Stomach (tissue), 9 donors: Measurements from ENCODE around the gene SLC39A13. TPM values are rescaled to one million over a fixed set of nuclear protein-coding genes. Genes with fewer than 3 reads are reported as not detected.

Experiments used
- DNase-seq, 2 donors: peaks; one replicate each; pipeline versions ENCODE4 v3.0.0 to v3.0.0-alpha.2; 2013 to 2019
- H3K27ac ChIP-seq, 5 donors: fragments of 200-600 bp in 4 of 5; sonication (generic) in 4 of 5; one replicate each; pipeline ENCODE4 v1.5.1; 2013 to 2019; ENCODE audit warnings: mild to moderate bottlenecking in 1 of 5, moderate library complexity in 1 of 5
- H3K27me3 ChIP-seq, 3 donors: fragments of 200-600 bp; sonication (generic); one replicate each; pipeline ENCODE4 v1.5.1; 2017 to 2019; ENCODE audit warnings: mixed run types in 1 of 3
- H3K36me3 ChIP-seq, 4 donors: fragments of 200-600 bp; sonication (generic); 1 replicate in 3 of 4; 2 replicates in 1 of 4; pipeline ENCODE4 v1.5.1; 2016 to 2019
- H3K4me1 ChIP-seq, 4 donors: fragments of 200-600 bp; sonication (generic); one replicate each; pipeline ENCODE4 v1.5.1; 2016 to 2019
- H3K4me3 ChIP-seq, 4 donors: fragments of 200-600 bp; sonication (generic) in 3 of 4; one replicate each; pipeline ENCODE4 v1.5.1; 2016 to 2019; ENCODE audit warnings: mild to moderate bottlenecking in 1 of 4
- H3K9me3 ChIP-seq, 4 donors: fragments of 200-600 bp; sonication (generic); one replicate each; pipeline ENCODE4 v1.5.1; 2016 to 2019
- EP300 ChIP-seq: sonication (generic); formaldehyde crosslinking; IDR thresholded peaks from one replicate; pipeline ENCODE4 v1.6.1; 2017; ENCODE audit warnings: antibody characterized with exemption
- POLR2A ChIP-seq, 4 donors: fragments of 450-650 bp; IDR thresholded peaks; one replicate each; pipeline ENCODE4 v1.6.1; 2016; ENCODE audit warnings: antibody characterized with exemption in 4 of 4, control low read depth in 2 of 4, mild to moderate bottlenecking in 1 of 4, moderate library complexity in 1 of 4
- POLR2AphosphoS5 ChIP-seq, 3 donors: sonication (generic); formaldehyde crosslinking; IDR thresholded peaks; one replicate each; pipeline ENCODE4 v1.6.1; 2016; ENCODE audit warnings: antibody characterized with exemption in 3 of 3
- WGBS, 5 donors: extraction: QIAGEN DNeasy Blood & Tissue Kit in 3 of 5; methylation state at CpG; one replicate each; pipeline versions ENCODE4 v1.1.5 to v1.1.7; 2013 to 2018; 5-methylcytosine and 5-hydroxymethylcytosine counted together
- intact Hi-C: fragments of 100-400 bp; cut with DNase I; formaldehyde crosslinking; loops from one replicate; pipeline ENCODE4 v1.15.1; 2023; ENCODE audit warnings: low total_unique reads
- polyA plus RNA-seq, 3 donors: library from polyadenylated mRNA; stranded (reverse); fragments of 200-250 nt; gene quantifications; one replicate each; pipeline ENCODE4 v1.2.3, GENCODE V29; 2013
- total RNA-seq, 5 donors: library from RNA; depleted of rRNA; stranded (reverse); fragments of >200 nt; gene quantifications; one replicate each; pipeline versions ENCODE4 v1.1.0 to v1.2.3, GENCODE V29; 2014 to 2016
- TF ChIP-seq, protein P1 (sequence below), 7 experiments: fragments of 450-650 bp in 4 of 7; fragments of 200-600 bp in 3 of 7; sonication (generic) in 3 of 7; IDR thresholded peaks; one replicate each; pipeline ENCODE4 v1.5.1; 2016 to 2019; ENCODE audit warnings: antibody characterized with exemption in 7 of 7, control low read depth in 2 of 7, mild to moderate bottlenecking in 1 of 7
- donor health status: healthy with polysubstance abuse.
- donor health status: Bipolar disorder and iron deficiency.
- donor health status: healthy.

The SLC39A13 gene
- total and polyA plus RNA-seq, 8 donors, result 7.0 to 158 (median 25.9) TPM

DNA sequence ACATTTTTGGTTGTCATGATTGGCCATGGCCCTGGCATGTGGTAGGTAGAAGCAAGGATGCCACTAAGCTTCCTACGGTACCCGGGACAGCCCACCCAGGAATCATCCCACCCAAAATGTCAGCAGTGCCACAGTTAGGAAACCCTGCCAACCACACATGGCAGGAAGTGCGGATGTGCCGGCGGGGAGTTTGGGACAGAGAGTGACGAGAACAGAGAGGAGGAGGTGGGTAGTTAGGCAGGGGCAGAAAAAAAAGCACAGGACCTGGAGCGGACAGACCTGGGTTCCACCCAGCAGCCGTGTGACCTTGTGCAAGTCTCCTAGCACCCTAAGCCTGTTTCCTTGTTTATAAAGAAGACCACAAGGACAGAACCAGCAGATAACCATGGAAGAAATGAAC is 33.4 kb upstream of the SLC39A13 start:
- TF ChIP-seq POLR2AphosphoS5 (IDR thresholded peaks at IDR 0.05) (no peak), POLR2A (IDR thresholded peaks at IDR 0.05) (no peak), EP300 (no peak)
- TF ChIP-seq, protein P1, sequence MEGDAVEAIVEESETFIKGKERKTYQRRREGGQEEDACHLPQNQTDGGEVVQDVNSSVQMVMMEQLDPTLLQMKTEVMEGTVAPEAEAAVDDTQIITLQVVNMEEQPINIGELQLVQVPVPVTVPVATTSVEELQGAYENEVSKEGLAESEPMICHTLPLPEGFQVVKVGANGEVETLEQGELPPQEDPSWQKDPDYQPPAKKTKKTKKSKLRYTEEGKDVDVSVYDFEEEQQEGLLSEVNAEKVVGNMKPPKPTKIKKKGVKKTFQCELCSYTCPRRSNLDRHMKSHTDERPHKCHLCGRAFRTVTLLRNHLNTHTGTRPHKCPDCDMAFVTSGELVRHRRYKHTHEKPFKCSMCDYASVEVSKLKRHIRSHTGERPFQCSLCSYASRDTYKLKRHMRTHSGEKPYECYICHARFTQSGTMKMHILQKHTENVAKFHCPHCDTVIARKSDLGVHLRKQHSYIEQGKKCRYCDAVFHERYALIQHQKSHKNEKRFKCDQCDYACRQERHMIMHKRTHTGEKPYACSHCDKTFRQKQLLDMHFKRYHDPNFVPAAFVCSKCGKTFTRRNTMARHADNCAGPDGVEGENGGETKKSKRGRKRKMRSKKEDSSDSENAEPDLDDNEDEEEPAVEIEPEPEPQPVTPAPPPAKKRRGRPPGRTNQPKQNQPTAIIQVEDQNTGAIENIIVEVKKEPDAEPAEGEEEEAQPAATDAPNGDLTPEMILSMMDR (IDR thresholded peaks at IDR 0.05), result no peak
- H3K27ac ChIP-seq, result peak overlapping the region in 2 of 5 donors; percentile 15 to 87
- 78 to 87% (median 82%) methylated on average over 8 of the region's 8 CpGs for WGBS, 5 donors

DNA sequence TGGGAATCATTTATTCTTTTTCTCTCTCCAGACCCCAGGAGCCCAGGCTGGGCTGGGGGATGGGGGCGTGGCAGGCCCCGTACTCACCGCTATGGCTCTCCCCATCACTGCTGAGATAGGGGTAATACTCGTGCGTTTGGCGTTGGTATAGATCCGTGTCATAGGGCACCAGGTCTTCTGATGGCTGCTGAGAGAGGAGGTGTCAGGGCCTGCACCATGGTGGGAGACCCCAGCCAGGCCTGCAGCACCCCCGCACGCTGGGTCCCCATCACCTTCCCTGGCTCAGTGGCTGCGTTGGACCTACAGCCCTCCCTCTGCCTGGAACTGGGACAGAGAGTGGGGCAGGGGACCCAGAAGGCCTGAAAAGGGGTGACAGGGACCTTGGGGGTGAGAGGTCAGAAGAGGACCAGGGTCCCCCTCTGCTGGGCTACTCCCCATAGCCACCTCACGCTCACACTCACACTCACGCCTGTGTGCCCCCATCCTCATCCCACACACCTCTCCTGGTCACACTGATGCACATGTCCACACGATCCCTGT is 32.8 kb upstream of the SLC39A13 start:
- peak overlapping the region in 2 of 4 donors; percentile 37 to 41 for H3K4me3 ChIP-seq
- 78 to 91% (median 88%) methylated on average over 13 of the region's 13 CpGs for WGBS, 5 donors

More for the DNA sequence above, 33.4 kb upstream of the SLC39A13 start:
- Histone ChIP-seq H3K4me1 (peaks cover 0 to 16% (median 0%) of the 10 kb centered on the region in 4 donors), H3K9me3 (no peaks in the 10 kb centered on the region), H3K4me3 (peak overlapping the region in 2 of 4 donors; percentile 37 to 41), H3K27me3 (no peaks in the 10 kb centered on the region), H3K36me3 (peaks cover 0 to 15% (median 0%) of the 10 kb centered on the region in 4 donors)
- intact Hi-C loops, result loop anchor here (10.0 kb wide), 1 partner anchor 70 kb away; the partner anchor contains the start of gene RAPSN
- DNase-seq, result no peak

GRCh38 chr11:47376107-47376524 is 32.3 kb upstream of the SLC39A13 start:
- DNase-seq, result no peak
- H3K36me3 ChIP-seq, result peaks cover 0 to 15% (median 0%) of the 10 kb centered on the region in 4 donors
- TF ChIP-seq, protein P1 (IDR thresholded peaks at IDR 0.05), result no peak
- TF ChIP-seq POLR2AphosphoS5 (IDR thresholded peaks at IDR 0.05), result no peak
- TF ChIP-seq POLR2A (IDR thresholded peaks at IDR 0.05), result no peak
- no peak for TF ChIP-seq EP300
- H3K4me3 ChIP-seq, result peak overlapping the region in 3 of 4 donors; percentile 36 to 41 (median 37)
- no peaks in the 10 kb centered on the region for H3K27me3 ChIP-seq
- H3K9me3 ChIP-seq, result no peaks in the 10 kb centered on the region
- H3K27ac ChIP-seq, result peak overlapping the region in 3 of 5 donors; percentile 51 to 87 (median 85)
- intact Hi-C loops, result loop anchor here (10.0 kb wide), 1 partner anchor 69 kb away; the partner anchor contains the start of gene RAPSN
- 72 to 80% (median 75%) methylated on average over 8 of the region's 8 CpGs for WGBS, 5 donors
- H3K4me1 ChIP-seq, result peaks cover 0 to 16% (median 0%) of the 10 kb centered on the region in 4 donors

More for the DNA sequence above, 32.8 kb upstream of the SLC39A13 start:
- H3K27me3 ChIP-seq, result no peaks in the 10 kb centered on the region
- H3K4me1 ChIP-seq, result peaks cover 0 to 16% (median 0%) of the 10 kb centered on the region in 4 donors
- H3K36me3 ChIP-seq, result peaks cover 0 to 15% (median 0%) of the 10 kb centered on the region in 4 donors
- intact Hi-C loops, result loop anchor here (10.0 kb wide), 1 partner anchor 69 kb away; the partner anchor contains the start of gene RAPSN
- peak overlapping the region in 1 of 5 donors; percentile 87 for H3K27ac ChIP-seq
- TF ChIP-seq, protein P1 (IDR thresholded peaks at IDR 0.05), result no peak
- no peak for TF ChIP-seq POLR2AphosphoS5 (IDR thresholded peaks at IDR 0.05)
- TF ChIP-seq POLR2A (IDR thresholded peaks at IDR 0.05), result no peak
- no peak for TF ChIP-seq EP300
- H3K9me3 ChIP-seq, result no peaks in the 10 kb centered on the region
- DNase-seq, result no peak

- TF ChIP-seq, protein P1 (IDR thresholded peaks at IDR 0.05), result no peak
- no peak for TF ChIP-seq POLR2A (IDR thresholded peaks at IDR 0.05)
- no peak for TF ChIP-seq EP300
- TF ChIP-seq POLR2AphosphoS5 (IDR thresholded peaks at IDR 0.05), result no peak
- Histone ChIP-seq H3K9me3 (no peaks in the 10 kb centered on the region), H3K4me3 (peak overlapping the region; percentile 14 to 41 (median 36)), H3K27ac (peak overlapping the region in 4 of 5 donors; percentile 51 to 87 (median 81)), H3K27me3 (no peaks in the 10 kb centered on the region), H3K4me1 (peaks cover 0 to 16% (median 0%) of the 10 kb centered on the region in 4 donors), H3K36me3 (peaks cover 0 to 15% (median 0%) of the 10 kb centered on the region in 4 donors)
- WGBS, 5 donors, result 52 to 67% (median 60%) methylated on average over 9 to 14 of the region's 14 CpGs
- intact Hi-C loops, result loop anchor here (10.0 kb wide), 1 partner anchor 68 kb away; the partner anchor contains the start of gene RAPSN
- DNase-seq, result no peak
Measured at GRCh38 chr11:47376525-47377371, 31.6 kb upstream of the SLC39A13 start.
